ENCODE measurements around the gene GARS1.
A peak's percentile ranks its signal among the peaks of the same experiment; 100 is the strongest.
"Not testable (repeated sequence)": the region's sequence is repeated elsewhere in the genome, so short reads cannot be mapped to it uniquely, and the experiment has no call there.

Gene GARS1

GRCh38 chr7:30630986-30631385 lies 36.3 kb downstream of the GARS1 start:
- peaks cover 7% of the 10 kb centered on the region for H3K9me3 Mint-ChIP-seq
- H3K27me3 Mint-ChIP-seq = no peaks in the 10 kb centered on the region
- H3K27ac Mint-ChIP-seq = no peak overlapping the region
- peaks cover 14% of the 10 kb centered on the region for H3K4me1 Mint-ChIP-seq
- DNase-seq = no peak
- no peak overlapping the region for H3K4me3 Mint-ChIP-seq
- peaks cover 83% of the 10 kb centered on the region for H3K36me3 Mint-ChIP-seq (ENCODE audit: low read depth)
- ATAC-seq = no peak

DNA sequence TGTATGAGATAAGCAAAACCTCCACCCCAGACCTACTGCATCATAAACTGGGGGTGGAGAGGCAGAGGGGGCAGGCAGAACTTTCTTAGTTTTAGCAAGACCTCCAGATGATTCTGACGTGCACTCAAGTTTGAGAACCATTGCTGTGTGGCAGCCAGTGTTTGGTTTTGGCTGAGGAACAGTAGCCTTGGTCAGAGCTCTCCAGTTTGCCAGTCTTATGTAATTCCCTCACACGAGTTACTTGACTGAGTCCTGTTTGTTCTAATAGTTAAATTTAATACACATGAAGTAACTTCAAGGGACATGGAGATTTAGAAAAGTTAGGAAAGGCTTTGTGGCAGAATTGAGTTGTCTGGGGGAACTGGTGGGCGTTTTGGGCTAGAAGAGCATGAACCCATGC lies 38.5 kb downstream of the GARS1 start:
- DNase-seq = no peak
- H3K36me3 Mint-ChIP-seq (ENCODE audit: low read depth) = peaks cover 69% of the 10 kb centered on the region
- H3K9me3 Mint-ChIP-seq = peaks cover 7% of the 10 kb centered on the region
- no peaks in the 10 kb centered on the region for H3K27me3 Mint-ChIP-seq
- H3K27ac Mint-ChIP-seq = peak overlapping the region; percentile 10
- H3K4me1 Mint-ChIP-seq = no peaks in the 10 kb centered on the region
- no peak for ATAC-seq
- H3K4me3 Mint-ChIP-seq = no peak overlapping the region

- H3K4me3 Mint-ChIP-seq = no peak overlapping the region
- peaks cover 7% of the 10 kb centered on the region for H3K9me3 Mint-ChIP-seq
- H3K27ac Mint-ChIP-seq = no peak overlapping the region
- DNase-seq = no peak
- peaks cover 60% of the 10 kb centered on the region for H3K36me3 Mint-ChIP-seq (ENCODE audit: low read depth)
- H3K27me3 Mint-ChIP-seq = no peaks in the 10 kb centered on the region
- no peak for ATAC-seq
- no peaks in the 10 kb centered on the region for H3K4me1 Mint-ChIP-seq
Measured at GRCh38 chr7:30634193-30634626, 39.5 kb downstream of the GARS1 start.

- Mint-ChIP-seq H3K4me1 (no peaks in the 10 kb centered on the region), H3K36me3 (ENCODE audit: low read depth) (peaks cover 56% of the 10 kb centered on the region), H3K27ac (no peak overlapping the region), H3K9me3 (peaks cover 7% of the 10 kb centered on the region), H3K27me3 (no peaks in the 10 kb centered on the region), H3K4me3 (no peak overlapping the region)
- no peak for DNase-seq
- no peak for ATAC-seq
Measured at GRCh38 chr7:30634634-30635201, 40.0 kb downstream of the GARS1 start.

- no peak for ATAC-seq
- Mint-ChIP-seq H3K27ac (no peak overlapping the region), H3K27me3 (no peaks in the 10 kb centered on the region), H3K36me3 (ENCODE audit: low read depth) (peaks cover 52% of the 10 kb centered on the region), H3K9me3 (peaks cover 7% of the 10 kb centered on the region), H3K4me3 (no peak overlapping the region), H3K4me1 (no peaks in the 10 kb centered on the region)
- no peak for DNase-seq
Measured at GRCh38 chr7:30635798-30636197, 41.1 kb downstream of the GARS1 start.

GRCh38 chr7:30642322-30642721 lies 47.6 kb downstream of the GARS1 start:
- not testable (repeated sequence) for H3K27ac Mint-ChIP-seq, H3K4me3 Mint-ChIP-seq, DNase-seq, H3K9me3 Mint-ChIP-seq, H3K4me1 Mint-ChIP-seq, ATAC-seq, H3K27me3 Mint-ChIP-seq
- peaks cover 25% of the 10 kb centered on the region for H3K36me3 Mint-ChIP-seq (ENCODE audit: low read depth)

- ATAC-seq (no peak), DNase-seq (no peak)
- Mint-ChIP-seq H3K4me1 (no peaks in the 10 kb centered on the region), H3K9me3 (no peaks in the 10 kb centered on the region), H3K27ac (no peak overlapping the region), H3K4me3 (no peak overlapping the region), H3K27me3 (no peaks in the 10 kb centered on the region), H3K36me3 (ENCODE audit: low read depth) (peaks cover 25% of the 10 kb centered on the region)
Measured at GRCh38 chr7:30642789-30643188, 48.1 kb downstream of the GARS1 start.

DNA sequence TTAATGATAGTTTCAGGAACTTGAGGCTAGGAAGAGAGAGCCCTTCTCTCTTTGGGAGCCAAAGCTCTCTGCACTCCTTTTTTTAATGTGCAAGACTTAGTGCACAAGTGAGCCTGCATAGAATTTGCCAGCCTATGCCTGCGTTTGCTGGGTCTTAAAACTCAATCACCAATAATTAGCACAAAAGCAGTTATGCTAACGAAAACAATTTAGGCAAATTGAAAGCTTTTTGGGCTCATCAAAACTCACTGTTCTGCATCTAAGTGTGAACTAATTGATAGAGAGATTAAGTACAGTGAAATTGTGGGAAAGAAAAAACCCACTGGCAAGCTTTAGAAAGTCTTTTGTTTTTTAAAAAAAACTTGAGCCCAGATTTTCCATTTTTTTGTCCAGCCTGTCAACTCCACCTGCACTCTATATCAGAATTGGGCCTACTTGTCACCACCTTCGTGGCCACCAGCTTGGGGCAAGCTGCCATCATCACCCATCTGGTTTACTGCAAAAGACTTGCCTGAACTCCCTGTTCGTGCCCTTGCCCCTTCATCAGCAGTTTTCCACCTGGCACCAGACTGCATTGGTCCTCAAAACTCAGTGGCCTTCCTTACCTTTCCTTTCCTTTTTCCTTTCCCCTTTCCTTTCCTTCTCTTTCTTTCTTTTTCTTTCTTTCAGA lies 49.7 kb downstream of the GARS1 start:
- H3K4me3 Mint-ChIP-seq = no peak overlapping the region
- no peak for ATAC-seq
- DNase-seq = no peak
- no peaks in the 10 kb centered on the region for H3K27me3 Mint-ChIP-seq
- no peaks in the 10 kb centered on the region for H3K9me3 Mint-ChIP-seq
- H3K27ac Mint-ChIP-seq = no peak overlapping the region
- no peaks in the 10 kb centered on the region for H3K4me1 Mint-ChIP-seq
- peaks cover 23% of the 10 kb centered on the region for H3K36me3 Mint-ChIP-seq (ENCODE audit: low read depth)

DNA sequence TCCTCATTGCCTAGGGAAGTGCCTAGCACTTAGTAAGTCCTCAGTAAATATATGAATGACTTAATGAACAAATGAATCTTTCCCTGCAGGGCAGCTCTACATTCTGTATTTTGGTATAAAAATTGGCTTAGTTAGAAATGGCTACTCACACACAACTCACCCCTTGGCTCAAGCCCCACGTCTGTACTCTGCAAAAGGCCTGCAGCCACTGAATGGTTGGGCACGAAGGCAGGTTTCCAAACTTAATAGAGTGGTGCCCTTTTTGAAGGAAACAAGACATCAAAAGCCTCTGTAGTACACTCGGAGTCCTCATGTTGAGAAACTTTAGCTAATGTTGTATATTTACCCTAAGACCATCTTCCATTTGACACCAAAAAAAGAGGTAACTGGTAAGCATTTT lies 51.0 kb downstream of the GARS1 start:
- no peaks in the 10 kb centered on the region for H3K27me3 Mint-ChIP-seq

DNA sequence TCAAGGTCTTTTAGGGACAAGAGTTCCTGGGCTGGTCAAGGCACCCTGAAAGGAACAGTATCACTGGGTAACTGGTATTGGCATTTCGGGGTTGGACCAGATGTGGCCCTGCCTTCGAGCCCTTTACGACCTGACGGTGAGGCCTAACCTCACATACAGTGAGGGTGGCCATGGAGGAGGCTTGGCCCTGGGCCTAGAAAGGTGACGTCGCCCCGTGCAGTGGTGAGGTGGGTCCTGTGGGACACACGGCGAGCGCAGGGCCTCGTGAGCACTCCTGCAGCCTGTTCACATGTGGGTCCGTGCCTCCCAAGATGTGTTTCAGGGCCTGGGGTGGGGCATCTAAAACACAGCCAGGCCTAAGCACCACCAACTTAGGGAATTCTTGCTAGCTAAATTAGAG lies 51.5 kb downstream of the GARS1 start:
- no peak overlapping the region for H3K4me3 Mint-ChIP-seq
- ATAC-seq = no peak
- no peak overlapping the region for H3K27ac Mint-ChIP-seq
- DNase-seq = no peak
- H3K36me3 Mint-ChIP-seq (ENCODE audit: low read depth) = peaks cover 23% of the 10 kb centered on the region
- H3K4me1 Mint-ChIP-seq = no peaks in the 10 kb centered on the region
- no peaks in the 10 kb centered on the region for H3K9me3 Mint-ChIP-seq
- H3K27me3 Mint-ChIP-seq = no peaks in the 10 kb centered on the region

More for the DNA sequence above, 51.0 kb downstream of the GARS1 start:
- Mint-ChIP-seq H3K9me3 (no peaks in the 10 kb centered on the region), H3K36me3 (ENCODE audit: low read depth) (peaks cover 23% of the 10 kb centered on the region), H3K4me1 (no peaks in the 10 kb centered on the region), H3K27ac (no peak overlapping the region), H3K4me3 (no peak overlapping the region)
- no peak for ATAC-seq
- DNase-seq = no peak

DNA sequence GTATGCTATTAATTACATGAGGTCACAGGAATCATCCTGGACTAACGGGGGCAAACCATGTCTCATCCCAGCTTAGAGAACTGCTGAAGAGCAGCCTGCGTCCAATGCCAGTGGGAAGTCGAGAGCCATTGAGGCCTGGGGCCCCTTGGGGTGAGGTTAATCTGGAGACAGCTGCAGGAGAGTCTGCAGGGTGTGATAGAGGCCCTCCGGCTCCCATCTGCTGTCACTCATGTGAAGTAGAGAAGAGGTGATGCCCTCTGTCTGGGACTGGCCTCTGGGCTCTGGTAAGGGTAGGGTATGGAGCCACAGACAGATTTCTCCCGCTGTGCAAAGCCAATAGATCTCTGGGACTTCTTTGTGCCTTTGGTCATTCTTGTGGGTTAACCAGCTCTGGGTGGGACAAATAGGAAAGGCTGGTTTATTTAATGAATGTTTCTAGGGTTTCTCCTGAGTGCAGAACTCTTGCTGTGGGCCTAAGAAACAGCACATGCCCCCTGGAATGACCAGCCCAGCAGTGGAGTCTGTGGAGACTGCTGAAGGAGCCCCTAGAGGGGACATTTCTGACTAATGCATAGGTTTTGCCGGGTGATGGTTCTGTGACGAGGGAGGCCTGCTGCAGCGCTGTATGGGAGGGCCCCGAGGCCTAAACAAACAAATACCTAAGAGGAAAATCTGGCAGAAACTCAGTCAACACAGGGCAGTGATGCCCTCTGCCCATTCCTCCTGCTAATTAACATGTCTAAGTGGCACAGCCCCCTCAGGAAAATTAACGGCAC lies 53.1 kb downstream of the GARS1 start:
- ATAC-seq (no peak), DNase-seq (no peak)
- Mint-ChIP-seq H3K9me3 (no peaks in the 10 kb centered on the region), H3K4me1 (no peaks in the 10 kb centered on the region), H3K27me3 (no peaks in the 10 kb centered on the region), H3K36me3 (ENCODE audit: low read depth) (peaks cover 19% of the 10 kb centered on the region), H3K27ac (no peak overlapping the region), H3K4me3 (no peak overlapping the region)

- ATAC-seq = no peak
- Mint-ChIP-seq H3K9me3 (no peaks in the 10 kb centered on the region), H3K27ac (no peak overlapping the region), H3K4me1 (no peaks in the 10 kb centered on the region), H3K4me3 (no peak overlapping the region), H3K27me3 (no peaks in the 10 kb centered on the region), H3K36me3 (ENCODE audit: low read depth) (peaks cover 11% of the 10 kb centered on the region)
- no peak for DNase-seq
Measured at GRCh38 chr7:30648744-30649540, 54.3 kb downstream of the GARS1 start.

DNA sequence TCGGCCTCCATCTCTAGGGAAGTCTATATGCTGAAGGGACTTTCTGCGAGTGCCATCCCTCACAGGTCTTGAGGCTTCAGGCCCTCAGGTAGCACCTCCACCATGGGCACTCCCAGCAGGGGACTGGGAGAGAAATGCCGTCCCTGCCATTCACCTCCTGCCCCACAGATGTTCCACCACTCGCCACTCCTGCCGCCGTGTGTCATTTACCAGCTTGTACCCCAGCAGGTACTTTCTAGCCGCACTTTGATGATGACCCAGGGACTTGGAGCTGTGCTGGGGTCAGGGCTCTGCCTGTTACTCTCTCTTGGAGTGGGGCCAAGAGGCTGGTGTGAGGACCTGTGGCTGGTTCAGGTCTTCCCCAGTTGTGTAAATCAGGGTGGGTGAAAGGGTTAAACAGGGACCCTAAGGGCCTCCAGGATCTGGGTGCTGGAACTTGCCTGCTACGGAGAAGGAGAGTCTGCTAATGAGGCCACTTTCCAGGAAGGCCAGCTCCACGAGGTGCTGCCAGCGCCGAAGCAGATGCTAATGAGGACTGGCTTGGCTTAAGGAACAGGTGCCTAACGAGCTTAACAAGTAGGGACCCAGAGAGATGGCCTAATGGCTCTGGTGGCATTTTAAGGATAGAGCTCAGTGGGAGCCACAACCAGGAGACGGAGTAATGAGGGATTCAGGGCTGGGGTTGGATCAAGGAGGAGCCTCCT lies 55.2 kb downstream of the GARS1 start:
- Mint-ChIP-seq H3K27ac (no peak overlapping the region), H3K9me3 (no peaks in the 10 kb centered on the region)

DNA sequence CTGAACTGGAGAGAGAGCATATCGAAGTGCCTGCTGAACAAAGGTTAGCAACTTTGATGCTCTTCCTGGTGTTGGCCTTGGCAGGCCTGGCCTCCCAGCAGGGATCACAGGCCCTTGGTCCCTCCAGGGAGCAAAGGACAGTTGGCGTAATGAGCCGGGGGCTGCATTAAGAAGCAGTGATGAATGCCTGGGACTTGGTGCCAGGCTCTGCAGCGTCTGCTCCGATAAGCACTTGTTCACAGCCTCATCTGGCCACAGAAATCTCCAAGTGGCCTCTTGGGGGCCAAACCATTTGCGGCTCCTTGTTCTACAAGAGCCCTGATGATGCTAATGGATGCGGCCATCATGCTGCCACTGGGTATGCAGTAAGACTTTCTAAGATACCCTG lies 55.7 kb downstream of the GARS1 start:
- ATAC-seq = no peak
- H3K36me3 Mint-ChIP-seq (ENCODE audit: low read depth) = peaks cover 3% of the 10 kb centered on the region
- H3K4me1 Mint-ChIP-seq = no peaks in the 10 kb centered on the region
- H3K27ac Mint-ChIP-seq = no peak overlapping the region
- H3K27me3 Mint-ChIP-seq = no peaks in the 10 kb centered on the region
- no peak for DNase-seq
- H3K4me3 Mint-ChIP-seq = no peak overlapping the region
- H3K9me3 Mint-ChIP-seq = no peaks in the 10 kb centered on the region

More for the DNA sequence above, 55.2 kb downstream of the GARS1 start:
- ATAC-seq (no peak), DNase-seq (no peak)
- H3K27me3 Mint-ChIP-seq = no peaks in the 10 kb centered on the region
- H3K36me3 Mint-ChIP-seq (ENCODE audit: low read depth) = peaks cover 6% of the 10 kb centered on the region
- H3K4me1 Mint-ChIP-seq = no peaks in the 10 kb centered on the region
- H3K4me3 Mint-ChIP-seq = no peak overlapping the region
